Endothelial cell of umbilical vein (primary cell): Measurements from ENCODE around the gene TRAPPC4. TPM values are rescaled to one million over a fixed set of nuclear protein-coding genes. Genes with fewer than 3 reads are reported as not detected.

ENCODE experiments used
- BruUV-seq: library from RNA; stranded (reverse); fragments of 400-500 nt; replicated peaks from 2 replicates; lab custom pipeline; 2021; lab: Mats Ljungman, UMichigan
- CTCF ChIA-PET: fragments of 300-600, 350-600 bp; sonication (Branson Sonifier 250); formaldehyde crosslinking; loops from one replicate; lab custom pipeline; 2021; ENCODE audit warnings: antibody characterized with exemption, inconsistent platforms; lab: Charles Lee
- POLR2A ChIA-PET: fragments of 300-600, 350-600 bp; sonication (Branson Sonifier 250); formaldehyde crosslinking; loops from one replicate; lab custom pipeline; 2021; ENCODE audit warnings: antibody characterized with exemption, inconsistent platforms; lab: Charles Lee
- DNase-seq: peaks from one replicate; pipeline ENCODE4 v3.0.0-alpha.2; 2011; ENCODE audit warnings: low read depth, low spot score
- FAIRE-seq: peaks from 2 replicates; lab custom pipeline; 2011; peaks lifted over from hg19 to GRCh38; lab: Jason Lieb, UNC
- H2AFZ ChIP-seq: 2 replicates; pipeline ENCODE4 v1.6.0; 2012; ENCODE audit warnings: low read depth, low read length, control low read depth, inconsistent platforms
- H3K27ac ChIP-seq: 2 replicates; pipeline ENCODE4 v1.5.1; 2011; ENCODE audit warnings: low read depth, mild to moderate bottlenecking, control low read depth, low read length, moderate library complexity; ENCODE audit not compliant: insufficient read depth
- H3K27me3 ChIP-seq, 2 experiments: 2 replicates each; pipeline versions ENCODE4 v1.6.0 to v1.6.1; 2011; ENCODE audit warnings: low read length in 2 of 2, mixed read lengths in 1 of 2; ENCODE audit not compliant: control insufficient read depth in 2 of 2, insufficient read depth in 2 of 2
- H3K36me3 ChIP-seq, 2 experiments: 2 replicates in 1 of 2; 3 replicates in 1 of 2; pipeline ENCODE4 v1.5.1; 2011; ENCODE audit warnings: low read length in 2 of 2, mild to moderate bottlenecking in 1 of 2, moderate library complexity in 1 of 2; ENCODE audit not compliant: control insufficient read depth in 2 of 2, insufficient read depth in 2 of 2; ENCODE audit errors: extremely low read depth in 1 of 2
- H3K4me1 ChIP-seq: 3 replicates; pipeline ENCODE4 v1.5.1; 2011; ENCODE audit warnings: mild to moderate bottlenecking, low read length; ENCODE audit not compliant: control insufficient read depth, insufficient read depth; ENCODE audit errors: extremely low read depth
- H3K4me2 ChIP-seq: 2 replicates; pipeline ENCODE4 v1.6.1; 2011; ENCODE audit warnings: low read length, control low read depth, mixed read lengths; ENCODE audit not compliant: insufficient read depth
- H3K4me3 ChIP-seq, 3 experiments: fragments of 200-600 bp in 1 of 3; sonication (generic), shearing (Covaris generic) in 1 of 3; replicated peaks in 1 of 3; 2 replicates each; pipeline ENCODE4 v1.5.1; 2011 to 2016; ENCODE audit warnings: control low read depth in 3 of 3, low read length in 3 of 3, mild to moderate bottlenecking in 2 of 3, inconsistent platforms in 1 of 3, low read depth in 1 of 3, moderate library complexity in 1 of 3; ENCODE audit not compliant: insufficient read depth in 1 of 3
- H3K79me2 ChIP-seq: 2 replicates; pipeline ENCODE4 v1.6.0; 2012; ENCODE audit warnings: low read length, inconsistent platforms; ENCODE audit not compliant: control insufficient read depth, insufficient read depth
- H3K9ac ChIP-seq: replicated peaks from 2 replicates; pipeline ENCODE3; 2011; ENCODE audit warnings: low read length, control low read depth; ENCODE audit not compliant: insufficient read depth; ENCODE audit errors: extremely low read depth
- H3K9me1 ChIP-seq: replicated peaks from 3 replicates; pipeline ENCODE4 v1.6.0; 2011; ENCODE audit warnings: mild to moderate bottlenecking, low read length; ENCODE audit not compliant: control insufficient read depth, insufficient read depth; ENCODE audit errors: extremely low read depth
- H3K9me3 ChIP-seq: replicated peaks from 2 replicates; pipeline ENCODE4 v1.5.1; 2012; ENCODE audit warnings: low read length, inconsistent platforms; ENCODE audit not compliant: control insufficient read depth, insufficient read depth
- H4K20me1 ChIP-seq: replicated peaks from 2 replicates; pipeline ENCODE3; 2011; ENCODE audit warnings: mild to moderate bottlenecking, low read length; ENCODE audit not compliant: control insufficient read depth, insufficient read depth; ENCODE audit errors: extremely low read depth
- EZH2 ChIP-seq: IDR thresholded peaks from 2 replicates; pipeline ENCODE4 v1.6.1; 2012; ENCODE audit warnings: borderline replicate concordance, low read depth, mild to moderate bottlenecking, moderate library complexity, low read length, inconsistent platforms; ENCODE audit not compliant: severe bottlenecking
- GATA2 ChIP-seq: IDR thresholded peaks from 2 replicates; pipeline ENCODE4 v1.7.0; 2011; ENCODE audit warnings: low read depth, mild to moderate bottlenecking, moderate library complexity, mixed read lengths, low read length; ENCODE audit not compliant: insufficient read length, insufficient read depth
- MAX ChIP-seq: IDR thresholded peaks from 2 replicates; pipeline ENCODE4 v1.6.1; 2011; ENCODE audit not compliant: insufficient read depth, insufficient read length
- MYC ChIP-seq: IDR thresholded peaks from one replicate; pipeline ENCODE4 v1.6.1; 2011; ENCODE audit warnings: mild to moderate bottlenecking, low read depth, low read length
- dilution Hi-C: fragments of 300-500 bp; cut with MboI; formaldehyde crosslinking; loops from one replicate; pipeline ENCODE4 v1.15.0; 2019; ENCODE audit warnings: low sequenced_read_pairs; ENCODE audit not compliant: extremely low pct_ligation_motif_present
- intact Hi-C: fragments of 100-400 bp; cut with micrococcal nuclease; formaldehyde crosslinking; loops from one replicate; pipeline ENCODE4 v1.10.0; 2022
- polyA plus RNA-seq, 4 experiments: library from polyadenylated mRNA; depleted of rRNA in 3 of 4; stranded (reverse) in 3 of 4; unstranded in 1 of 4; fragments of >200 nt; gene quantifications; 2 replicates each; pipeline versions ENCODE4 v1.2.1 to v1.2.3, GENCODE V29; 2011 to 2012; ENCODE audit warnings: missing spikeins in 1 of 4
- total RNA-seq: library from RNA; stranded (reverse); gene quantifications from 2 replicates; pipeline ENCODE4 v1.2.3, GENCODE V29; 2021

TRAPPC4 gene
- total and polyA plus RNA-seq, 2 donors (not counting 3 experiments of a cell fraction or from before 2014, with no cell fraction given): 64.2 to 224 TPM

GRCh38 chr11:119029069-119029339, 10.4 kb downstream of the TRAPPC4 start:
- no peaks in the 10 kb centered on the region for H4K20me1 ChIP-seq
- dilution Hi-C loops: no loop called here
- H3K4me2 ChIP-seq: no peak overlapping the region
- peaks cover 12% of the 10 kb centered on the region for H3K4me1 ChIP-seq
- DNase-seq: no peak
- H3K27ac ChIP-seq: no peak overlapping the region
- H3K9me3 ChIP-seq: no peaks in the 10 kb centered on the region
- BruUV-seq: no TSS peak
- TF ChIP-seq MAX: no peak
- TF ChIP-seq EZH2: no peak
- no peak overlapping the region for H3K4me3 ChIP-seq
- intact Hi-C loops: no loop called here
- no peak overlapping the region for H3K9ac ChIP-seq
- no peaks in the 10 kb centered on the region for H3K27me3 ChIP-seq
- ChIA-PET CTCF (no interaction called here), POLR2A (no interaction called here)
- no peaks in the 10 kb centered on the region for H3K79me2 ChIP-seq
- H2AFZ ChIP-seq: no peak overlapping the region
- no peaks in the 10 kb centered on the region for H3K9me1 ChIP-seq
- no peak for FAIRE-seq
- H3K36me3 ChIP-seq: peaks cover 0 to 10% of the 10 kb centered on the region in 2 experiments

- Histone ChIP-seq H3K36me3 (peaks cover 0 to 10% of the 10 kb centered on the region in 2 experiments), H3K27ac (no peak overlapping the region), H3K79me2 (no peaks in the 10 kb centered on the region), H3K4me3 (peak overlapping the region in 2 of 3 experiments; percentile 60 to 86), H3K9ac (no peak overlapping the region), H4K20me1 (no peaks in the 10 kb centered on the region), H2AFZ (no peak overlapping the region), H3K4me2 (peak overlapping the region; percentile 65), H3K27me3 (no peaks in the 10 kb centered on the region), H3K9me3 (no peaks in the 10 kb centered on the region), H3K4me1 (peaks cover 8% of the 10 kb centered on the region), H3K9me1 (no peaks in the 10 kb centered on the region)
- POLR2A ChIA-PET: interaction anchor here (0.6 kb wide), 1 partner anchor 213 kb away, joined by 3 read pairs; no protein-coding TSS in a partner anchor
- FAIRE-seq: no peak
- TF ChIP-seq GATA2: no peak
- TF ChIP-seq MYC: no peak
- intact Hi-C loops: loop anchor here (1.0 kb wide), 2 partner anchors 11 to 28 kb away; partner anchors contain the start of genes HYOU1, RPS25 and TRAPPC4
- CTCF ChIA-PET: no interaction called here
- BruUV-seq: no TSS peak
- dilution Hi-C loops: no loop called here
- no peak for DNase-seq
Observed at GRCh38 chr11:119029340-119030028, 10.9 kb downstream of the TRAPPC4 start.
